Cardiac fibroblast (primary cell): Measurements from ENCODE around the gene SIN3A.
"Not testable (repeated sequence)": the region's sequence is repeated elsewhere in the genome, so short reads cannot be mapped to it uniquely, and the experiment has no call there.

Experiments used
- DNase-seq, 2 donors: peaks; one replicate each; pipeline versions ENCODE4 v3.0.0 to v3.0.0-alpha.2; 2010; ENCODE audit warnings: low read depth in 2 of 2
- H3K4me3 ChIP-seq, 2 donors: replicated peaks in 1 of 2; 1 replicate in 1 of 2; 2 replicates in 1 of 2; pipeline ENCODE4 v1.5.1; 2011; ENCODE audit warnings: low read depth in 2 of 2, low read length in 2 of 2, mild to moderate bottlenecking in 2 of 2, moderate library complexity in 1 of 2
- CTCF ChIP-seq: IDR thresholded peaks from one replicate; pipeline ENCODE4 v1.5.1; 2011; ENCODE audit warnings: low read depth, mild to moderate bottlenecking, low read length, inconsistent platforms

Gene SIN3A

GRCh38 chr15:75450307-75451201 lies 936 bp downstream of the SIN3A start:
- peak; percentile 96 to 99 for DNase-seq
- TF ChIP-seq CTCF: no peak
- H3K4me3 ChIP-seq: peak overlapping the region; percentile 73 to 98

DNA sequence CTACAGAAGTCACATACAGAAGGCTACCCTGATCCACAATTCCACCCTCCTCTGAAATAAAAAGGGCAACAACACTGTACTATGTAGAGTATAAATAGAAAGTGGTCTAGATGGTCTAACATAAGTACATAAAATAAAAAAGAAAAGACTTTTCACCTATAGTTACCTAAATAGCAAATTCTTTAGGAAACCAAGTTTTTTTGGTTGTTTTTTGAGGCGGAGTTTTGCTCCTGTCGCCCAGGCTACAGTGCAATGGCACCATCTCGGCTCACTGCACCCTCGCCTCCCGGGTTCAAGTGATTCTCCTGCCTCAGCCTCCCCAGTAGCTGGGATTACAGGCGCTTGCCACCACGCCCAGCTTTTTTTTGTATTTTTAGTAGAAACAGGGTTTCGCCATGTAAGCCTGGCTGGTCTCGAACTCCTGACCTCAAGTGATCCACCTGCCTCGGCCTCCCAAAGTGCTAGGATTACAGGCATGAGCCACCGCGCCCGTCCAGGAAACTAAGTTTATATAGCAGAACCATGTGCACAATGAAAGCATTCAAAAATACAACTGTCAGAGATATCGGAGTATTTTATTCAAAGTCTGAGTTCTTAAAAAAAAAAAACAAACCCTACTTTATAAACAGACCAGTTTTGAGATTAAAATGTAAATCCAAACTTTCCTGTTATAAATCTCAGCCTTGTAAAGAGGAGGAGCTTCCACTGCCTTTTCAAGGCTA lies 1.7 kb downstream of the SIN3A start:
- peak overlapping the region; percentile 73 to 98 for H3K4me3 ChIP-seq
- DNase-seq: no peak

DNA sequence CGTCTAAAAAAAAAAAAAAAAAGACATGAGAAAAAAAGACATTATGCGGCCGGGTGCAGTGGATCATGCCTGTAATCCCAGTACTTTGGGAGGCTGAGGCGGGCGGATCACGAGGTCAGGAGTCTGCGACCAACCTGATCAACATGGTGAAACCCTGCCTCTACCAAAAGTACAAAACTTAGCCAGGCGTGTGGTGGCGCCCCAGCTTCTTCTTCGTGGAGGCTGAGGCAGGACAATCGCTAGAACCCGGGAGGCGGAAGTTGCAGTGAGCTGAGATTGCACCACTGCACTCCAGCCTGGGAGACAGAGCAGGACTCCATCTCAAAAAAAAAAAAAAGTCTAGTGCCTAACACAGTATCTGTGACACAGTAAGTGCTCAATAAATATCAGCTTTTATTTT lies 3.3 kb downstream of the SIN3A start:
- DNase-seq: not testable (repeated sequence)

More for the DNA sequence above, 1.7 kb downstream of the SIN3A start:
- no peak for TF ChIP-seq CTCF

GRCh38 chr15:75446151-75446550 lies 5.3 kb downstream of the SIN3A start:
- no peak for DNase-seq
- H3K4me3 ChIP-seq: no peak overlapping the region

More for the DNA sequence above, 3.3 kb downstream of the SIN3A start:
- H3K4me3 ChIP-seq: not testable (repeated sequence)

GRCh38 chr15:75445324-75445723 lies 6.2 kb downstream of the SIN3A start:
- not testable (repeated sequence) for DNase-seq

More at GRCh38 chr15:75446151-75446550, 5.3 kb downstream of the SIN3A start:
- no peak for TF ChIP-seq CTCF

DNA sequence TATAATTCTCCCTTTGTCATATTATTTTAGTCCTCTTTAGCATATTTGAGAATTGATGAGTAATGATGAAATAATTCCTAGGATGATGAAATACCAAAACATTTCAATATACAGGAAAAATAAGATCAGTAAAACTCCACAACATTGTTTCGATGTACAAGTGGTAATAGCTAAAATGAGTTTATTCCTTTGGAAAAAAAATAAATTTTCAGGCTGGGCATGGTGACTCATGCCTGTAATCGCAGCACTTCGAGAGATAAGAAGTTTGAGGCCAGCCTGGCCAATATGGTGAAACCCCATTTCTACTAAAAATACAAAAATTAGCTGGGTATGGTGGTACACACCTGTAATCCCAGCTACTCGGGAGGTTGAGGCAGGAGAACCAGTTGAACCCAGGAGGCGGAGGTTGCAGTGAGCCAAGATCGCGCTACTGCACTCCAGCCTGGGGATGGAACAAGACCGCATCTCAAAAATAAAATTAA lies 7.5 kb downstream of the SIN3A start:
- not testable (repeated sequence) for H3K4me3 ChIP-seq
- DNase-seq: peak; percentile 57 to 76

More at GRCh38 chr15:75445324-75445723, 6.2 kb downstream of the SIN3A start:
- H3K4me3 ChIP-seq: not testable (repeated sequence)

- TF ChIP-seq CTCF: no peak
- DNase-seq: no peak
- H3K4me3 ChIP-seq: no peak overlapping the region
These were observed 13.8 kb downstream of the SIN3A start for GRCh38 chr15:75437721-75438120.

- TF ChIP-seq CTCF: no peak
- no peak overlapping the region for H3K4me3 ChIP-seq
- DNase-seq: no peak
These were observed 14.6 kb downstream of the SIN3A start for GRCh38 chr15:75436881-75437280.
